Osteoblast (primary cell): ENCODE results near the gene LIPG. TPM values are rescaled to one million over a fixed set of nuclear protein-coding genes. Genes with fewer than 3 reads are reported as not detected.

Experiments used
- DNase-seq: peaks from one replicate; pipeline ENCODE4 v3.0.0; 2011; ENCODE audit warnings: low spot score, mixed read lengths; ENCODE audit not compliant: insufficient read length; ENCODE audit errors: missing footprints
- H2AFZ ChIP-seq: 2 replicates; pipeline ENCODE4 v1.6.0; 2011; ENCODE audit warnings: mild to moderate bottlenecking, low read length
- H3K27ac ChIP-seq: 2 replicates; pipeline ENCODE4 v1.5.1; 2011; ENCODE audit warnings: mild to moderate bottlenecking, low read depth, low read length, moderate library complexity
- H3K27me3 ChIP-seq: 2 replicates; pipeline ENCODE4 v1.6.0; 2012; ENCODE audit warnings: mild to moderate bottlenecking, control low read depth, inconsistent platforms, low read length, moderate library complexity; ENCODE audit not compliant: insufficient read depth
- H3K36me3 ChIP-seq: 2 replicates; pipeline ENCODE4 v1.5.1; 2011; ENCODE audit warnings: mild to moderate bottlenecking, low read length, control low read depth, moderate library complexity; ENCODE audit not compliant: insufficient read depth
- H3K4me1 ChIP-seq: 2 replicates; pipeline ENCODE4 v1.5.1; 2011; ENCODE audit warnings: mild to moderate bottlenecking, low read length, control low read depth, moderate library complexity; ENCODE audit not compliant: insufficient read depth
- H3K4me2 ChIP-seq: 2 replicates; pipeline ENCODE4 v1.6.0; 2011; ENCODE audit warnings: mild to moderate bottlenecking, low read length; ENCODE audit not compliant: insufficient read depth
- H3K4me3 ChIP-seq: fragments of 200-600 bp; sonication (generic); 3 replicates; pipeline ENCODE4 v1.5.1; 2012; ENCODE audit warnings: mild to moderate bottlenecking, low read length, inconsistent platforms; ENCODE audit not compliant: insufficient read depth
- H3K79me2 ChIP-seq: 2 replicates; pipeline ENCODE4 v1.6.0; 2012; ENCODE audit warnings: mild to moderate bottlenecking, low read length, control low read depth, inconsistent platforms; ENCODE audit not compliant: insufficient read depth
- H3K9me3 ChIP-seq: 2 replicates; pipeline ENCODE4 v1.5.1; 2011; ENCODE audit warnings: low read depth, low read length, control low read depth
- H4K20me1 ChIP-seq: 2 replicates; pipeline ENCODE4 v1.6.0; 2012; ENCODE audit warnings: mild to moderate bottlenecking, low read length, control low read depth; ENCODE audit not compliant: insufficient read depth
- CTCF ChIP-seq: IDR thresholded peaks from 2 replicates; pipeline ENCODE4 v1.5.1; 2011; ENCODE audit warnings: mild to moderate bottlenecking, low read depth, low read length, moderate library complexity; ENCODE audit errors: extremely low read depth
- total RNA-seq: library from RNA; depleted of rRNA; stranded (reverse); fragments of >200 nt; gene quantifications from 2 replicates; pipeline ENCODE4 v1.2.3, GENCODE V29; 2012

The LIPG gene
- total RNA-seq, 1 donor, result 2.2 TPM

GRCh38 chr18:49591271-49591670 lies 29.4 kb downstream of the LIPG start:
- no peaks in the 10 kb centered on the region for H3K4me1 ChIP-seq
- DNase-seq, result no peak
- no peaks in the 10 kb centered on the region for H3K9me3 ChIP-seq
- TF ChIP-seq CTCF, result no peak
- H3K36me3 ChIP-seq, result no peaks in the 10 kb centered on the region
- H3K27me3 ChIP-seq, result peaks cover 3% of the 10 kb centered on the region
- no peak overlapping the region for H2AFZ ChIP-seq
- H4K20me1 ChIP-seq, result no peaks in the 10 kb centered on the region
- H3K4me2 ChIP-seq, result no peak overlapping the region
- H3K27ac ChIP-seq, result no peak overlapping the region
- no peaks in the 10 kb centered on the region for H3K79me2 ChIP-seq
- no peak overlapping the region for H3K4me3 ChIP-seq

GRCh38 chr18:49591775-49592174 lies 29.9 kb downstream of the LIPG start:
- H3K36me3 ChIP-seq, result no peaks in the 10 kb centered on the region
- H3K4me1 ChIP-seq, result no peaks in the 10 kb centered on the region
- no peak overlapping the region for H3K4me2 ChIP-seq
- TF ChIP-seq CTCF, result no peak
- peaks cover 3% of the 10 kb centered on the region for H3K27me3 ChIP-seq
- no peaks in the 10 kb centered on the region for H4K20me1 ChIP-seq
- DNase-seq, result no peak
- no peaks in the 10 kb centered on the region for H3K79me2 ChIP-seq
- H3K9me3 ChIP-seq, result no peaks in the 10 kb centered on the region
- no peak overlapping the region for H3K4me3 ChIP-seq
- H2AFZ ChIP-seq, result no peak overlapping the region
- no peak overlapping the region for H3K27ac ChIP-seq

- Histone ChIP-seq H2AFZ (no peak overlapping the region), H3K36me3 (no peaks in the 10 kb centered on the region), H3K27me3 (peaks cover 7% of the 10 kb centered on the region)
Observed at GRCh38 chr18:49596687-49597086, 34.8 kb downstream of the LIPG start.

More at GRCh38 chr18:49596687-49597086, 34.8 kb downstream of the LIPG start:
- Histone ChIP-seq H3K27ac (no peak overlapping the region), H4K20me1 (no peaks in the 10 kb centered on the region), H3K4me3 (no peak overlapping the region), H3K9me3 (no peaks in the 10 kb centered on the region), H3K4me1 (no peaks in the 10 kb centered on the region), H3K4me2 (no peak overlapping the region), H3K79me2 (no peaks in the 10 kb centered on the region)
- no peak for TF ChIP-seq CTCF
- DNase-seq, result no peak
